ENCODE data around the gene DVL2. TPM values are rescaled to one million over a fixed set of nuclear protein-coding genes. Genes with fewer than 3 reads are reported as not detected.

The DVL2 gene
- total and polyA plus RNA-seq, 7 donors, result 12.0 to 56.2 (median 36.4) TPM

DNA sequence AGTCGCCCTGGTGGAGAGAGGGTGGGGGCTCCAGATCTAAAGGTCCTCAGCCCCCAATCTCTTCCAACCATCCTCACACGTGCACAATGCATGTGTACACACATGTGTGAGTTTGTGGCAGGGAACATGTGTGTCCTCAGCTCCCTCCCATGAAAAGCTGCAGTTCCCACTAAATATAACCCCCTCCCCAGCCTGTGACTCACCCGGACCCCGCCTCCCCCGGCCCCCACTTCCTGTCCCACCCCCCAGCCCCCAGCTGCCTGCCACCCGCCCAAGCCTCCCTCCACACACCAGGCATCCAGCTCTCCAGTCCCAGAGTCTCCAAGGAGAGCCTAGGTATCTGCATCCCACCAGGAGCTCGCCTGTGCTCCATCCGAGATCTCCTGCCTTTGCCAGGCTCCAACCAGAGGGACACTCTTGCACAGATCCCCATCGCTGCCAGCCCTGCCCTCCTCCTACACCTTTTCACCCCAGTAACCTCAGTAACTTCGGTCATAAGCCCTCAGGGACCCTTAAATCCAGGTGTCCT, 18.6 kb downstream of the DVL2 start:
- Histone ChIP-seq H3K27ac (peak overlapping the region; percentile 90 to 99 (median 98)), H3K36me3 (no peaks in the 10 kb centered on the region), H3K4me3 (peak overlapping the region in 3 of 4 donors; percentile 60 to 67 (median 65)), H3K27me3 (no peaks in the 10 kb centered on the region), H3K4me1 (peaks cover 0 to 76% (median 68%) of the 10 kb centered on the region in 4 donors), H3K9me3 (no peaks in the 10 kb centered on the region)
- DNase-seq, result no peak
- intact Hi-C loops (cut with DNase I), result no loop called here
- no peak for TF ChIP-seq POLR2A (IDR thresholded peaks at IDR 0.05)
- no peak for TF ChIP-seq EP300 (IDR thresholded peaks at IDR 0.05)
- no peak for TF ChIP-seq POLR2AphosphoS5 (IDR thresholded peaks at IDR 0.05)
- WGBS, 2 donors, result 24 to 28% methylated on average over 10 of the region's 10 CpGs

DNA sequence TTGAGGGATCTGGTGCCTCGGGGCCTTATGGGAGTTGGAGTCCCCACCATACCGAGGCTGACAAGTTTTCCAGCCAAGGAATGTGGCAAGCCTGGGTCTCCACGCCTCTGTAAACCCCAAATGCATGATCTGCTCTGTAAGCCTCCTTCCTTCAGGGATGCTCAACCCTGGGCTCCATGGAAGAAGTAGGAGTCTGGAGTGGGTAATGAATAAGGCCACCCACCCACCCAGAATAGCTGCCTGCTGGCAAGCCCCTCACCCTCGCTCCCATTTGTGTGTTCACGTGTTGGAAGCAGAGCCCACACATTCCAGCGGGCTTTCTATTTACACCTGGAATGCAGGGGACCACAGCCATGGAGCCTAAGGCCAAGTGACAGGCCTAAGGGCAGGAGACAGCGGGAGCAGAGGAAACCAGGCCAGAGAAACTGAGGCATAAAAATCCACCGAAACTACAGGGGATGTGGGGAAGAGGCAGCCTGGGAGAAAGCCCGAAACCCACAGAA, 19.1 kb downstream of the DVL2 start:
- DNase-seq, result no peak
- intact Hi-C loops (cut with DNase I), result no loop called here
- Histone ChIP-seq H3K27me3 (no peaks in the 10 kb centered on the region), H3K27ac (peak overlapping the region; percentile 90 to 99 (median 98)), H3K4me3 (peak overlapping the region; percentile 38 to 67 (median 56)), H3K36me3 (no peaks in the 10 kb centered on the region), H3K4me1 (peaks cover 0 to 71% (median 64%) of the 10 kb centered on the region in 4 donors), H3K9me3 (no peaks in the 10 kb centered on the region)
- TF ChIP-seq EP300 (IDR thresholded peaks at IDR 0.05) (no peak), POLR2AphosphoS5 (IDR thresholded peaks at IDR 0.05) (peak in 1 of 4 donors; percentile 59)
- WGBS, 2 donors, result 30 to 31% methylated on average over 9 of the region's 9 CpGs

DNA sequence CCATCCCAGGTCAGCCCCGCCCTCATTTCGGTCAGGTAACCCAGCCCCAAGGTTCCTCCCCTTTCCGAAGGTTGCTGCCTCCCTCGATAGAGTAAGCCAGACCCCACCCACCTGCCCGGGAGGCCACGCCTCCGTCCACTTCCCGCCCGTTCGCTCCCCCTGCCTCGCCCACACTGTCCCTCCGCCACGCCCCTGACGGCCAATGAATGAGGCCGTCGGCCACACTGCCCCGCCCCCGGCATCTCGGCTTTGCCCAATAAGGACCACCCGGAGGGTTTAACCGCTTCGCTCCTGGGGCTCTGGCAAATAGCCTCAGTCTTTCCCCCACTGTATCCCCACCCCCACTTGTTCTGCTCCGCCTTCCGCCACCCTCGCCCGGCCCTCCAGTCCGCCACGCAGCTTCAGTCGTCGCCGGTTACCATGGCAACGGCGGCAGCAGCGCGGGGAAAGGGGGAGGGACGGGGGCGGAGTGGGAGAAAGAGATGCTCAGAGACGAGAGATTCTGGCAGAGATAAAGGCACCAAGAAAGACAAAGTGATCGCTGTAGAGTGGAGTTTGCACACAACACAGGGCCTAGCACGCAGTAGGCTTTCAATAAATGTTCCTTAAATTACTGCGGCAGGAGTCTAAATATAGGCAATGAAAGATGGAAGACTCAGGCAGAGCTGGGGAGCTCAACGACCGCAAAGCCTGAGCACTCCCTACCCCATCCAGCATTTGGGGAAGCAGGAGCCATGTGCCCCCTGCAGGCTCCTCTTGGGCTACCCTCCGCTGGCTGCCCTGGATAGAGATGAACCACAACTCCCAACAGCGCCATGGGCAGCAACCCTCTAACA, 19.8 kb downstream of the DVL2 start:
- TF ChIP-seq POLR2AphosphoS5 (IDR thresholded peaks at IDR 0.05), result peak in 2 of 4 donors; percentile 26 to 31
- no peak for TF ChIP-seq EP300 (IDR thresholded peaks at IDR 0.05)
- TF ChIP-seq POLR2A (IDR thresholded peaks at IDR 0.05), result no peak
- TF ChIP-seq, protein P1, sequence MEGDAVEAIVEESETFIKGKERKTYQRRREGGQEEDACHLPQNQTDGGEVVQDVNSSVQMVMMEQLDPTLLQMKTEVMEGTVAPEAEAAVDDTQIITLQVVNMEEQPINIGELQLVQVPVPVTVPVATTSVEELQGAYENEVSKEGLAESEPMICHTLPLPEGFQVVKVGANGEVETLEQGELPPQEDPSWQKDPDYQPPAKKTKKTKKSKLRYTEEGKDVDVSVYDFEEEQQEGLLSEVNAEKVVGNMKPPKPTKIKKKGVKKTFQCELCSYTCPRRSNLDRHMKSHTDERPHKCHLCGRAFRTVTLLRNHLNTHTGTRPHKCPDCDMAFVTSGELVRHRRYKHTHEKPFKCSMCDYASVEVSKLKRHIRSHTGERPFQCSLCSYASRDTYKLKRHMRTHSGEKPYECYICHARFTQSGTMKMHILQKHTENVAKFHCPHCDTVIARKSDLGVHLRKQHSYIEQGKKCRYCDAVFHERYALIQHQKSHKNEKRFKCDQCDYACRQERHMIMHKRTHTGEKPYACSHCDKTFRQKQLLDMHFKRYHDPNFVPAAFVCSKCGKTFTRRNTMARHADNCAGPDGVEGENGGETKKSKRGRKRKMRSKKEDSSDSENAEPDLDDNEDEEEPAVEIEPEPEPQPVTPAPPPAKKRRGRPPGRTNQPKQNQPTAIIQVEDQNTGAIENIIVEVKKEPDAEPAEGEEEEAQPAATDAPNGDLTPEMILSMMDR (IDR thresholded peaks at IDR 0.05), result peak in 3 of 4 experiments; percentile 27 to 43 (median 31)

DNA sequence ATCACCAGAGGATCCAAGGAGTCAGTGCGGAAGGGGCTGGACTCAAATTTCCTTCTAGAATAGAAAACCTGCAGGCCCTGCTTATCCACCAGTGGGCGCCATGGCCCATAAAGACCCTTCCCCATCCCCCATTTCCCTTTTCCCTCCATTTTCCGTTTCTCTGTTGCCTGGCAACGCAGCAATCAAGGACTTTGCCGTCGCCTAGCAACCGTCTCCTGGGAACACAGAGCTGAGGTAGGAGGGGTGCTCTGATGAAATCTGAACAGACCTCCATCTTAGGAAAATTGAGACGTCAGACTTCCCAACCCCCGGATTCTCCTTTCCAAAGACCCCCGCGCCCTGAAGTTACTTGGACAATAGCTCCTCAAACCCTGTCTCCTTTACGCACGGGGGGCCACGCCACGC, 20.4 kb downstream of the DVL2 start:
- no peaks in the 10 kb centered on the region for H3K27me3 ChIP-seq
- H3K4me1 ChIP-seq, result peaks cover 0 to 62% (median 57%) of the 10 kb centered on the region in 4 donors
- peak overlapping the region; percentile 90 to 99 (median 98) for H3K27ac ChIP-seq
- 3% methylated on average over 15 of the region's 15 CpGs for WGBS, 2 donors
- peak; percentile 92 for DNase-seq
- H3K4me3 ChIP-seq, result peak overlapping the region; percentile 38 to 67 (median 56)
- H3K9me3 ChIP-seq, result no peaks in the 10 kb centered on the region
- no peaks in the 10 kb centered on the region for H3K36me3 ChIP-seq
- no peak for TF ChIP-seq EP300 (IDR thresholded peaks at IDR 0.05)
- TF ChIP-seq POLR2AphosphoS5 (IDR thresholded peaks at IDR 0.05), result no peak
- no peak for TF ChIP-seq POLR2A (IDR thresholded peaks at IDR 0.05)
- TF ChIP-seq, protein P1 (IDR thresholded peaks at IDR 0.05), result no peak
- intact Hi-C loops (cut with DNase I), result no loop called here

More for the DNA sequence above, 19.8 kb downstream of the DVL2 start:
- intact Hi-C loops (cut with DNase I), result no loop called here
- 0 to 1% methylated on average over 45 of the region's 45 CpGs for WGBS, 2 donors
- no peaks in the 10 kb centered on the region for H3K9me3 ChIP-seq
- peak overlapping the region; percentile 38 to 67 (median 56) for H3K4me3 ChIP-seq
- peak; percentile 99 for DNase-seq
- H3K4me1 ChIP-seq, result peaks cover 0 to 68% (median 63%) of the 10 kb centered on the region in 4 donors
- no peaks in the 10 kb centered on the region for H3K36me3 ChIP-seq
- no peaks in the 10 kb centered on the region for H3K27me3 ChIP-seq
- H3K27ac ChIP-seq, result peak overlapping the region; percentile 90 to 99 (median 98)

DNA sequence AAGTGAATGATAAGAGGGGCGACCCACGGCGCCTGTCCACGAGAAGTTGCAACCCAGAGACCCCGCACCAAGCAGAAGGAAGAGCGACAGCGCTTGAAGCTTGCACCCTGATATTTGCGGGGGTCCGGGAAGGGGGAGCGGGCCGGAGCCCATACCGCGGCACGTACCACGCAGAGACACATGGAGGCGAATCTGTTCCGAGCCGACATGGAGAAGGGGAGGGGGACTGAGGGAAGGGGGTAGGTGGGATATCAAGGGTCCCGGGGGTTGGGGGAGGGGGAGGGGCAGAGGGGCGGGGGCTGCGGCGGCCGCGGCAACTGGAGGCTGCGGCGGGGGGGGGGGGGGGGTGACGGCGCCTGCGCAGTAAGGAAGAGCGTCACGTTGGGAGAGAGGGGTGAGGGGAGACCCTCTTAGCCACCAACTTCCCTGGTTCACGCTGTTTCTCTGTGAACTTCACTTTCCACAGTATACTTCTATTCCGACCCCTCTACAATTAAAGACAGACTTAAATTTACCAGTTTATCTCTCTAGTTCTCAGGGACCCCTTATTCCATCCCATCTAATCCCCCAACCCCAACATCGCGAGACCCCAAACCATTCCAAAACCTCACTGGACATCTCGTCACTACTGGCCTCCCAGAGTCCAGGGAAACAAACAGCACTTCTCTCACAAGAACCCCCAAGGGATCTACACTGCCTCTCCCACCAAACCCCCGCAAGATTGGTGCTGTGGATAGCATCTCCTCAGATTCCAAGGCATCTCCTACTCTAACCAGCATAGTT, 22.6 kb downstream of the DVL2 start:
- WGBS, 2 donors, result 24 to 45% methylated on average over 36 to 37 of the region's 37 CpGs
- Histone ChIP-seq H3K27ac (no peak overlapping the region), H3K4me3 (peak overlapping the region in 2 of 4 donors; percentile 7 to 34), H3K36me3 (no peaks in the 10 kb centered on the region), H3K9me3 (no peaks in the 10 kb centered on the region), H3K4me1 (peaks cover 0 to 56% (median 43%) of the 10 kb centered on the region in 4 donors), H3K27me3 (no peaks in the 10 kb centered on the region)
- TF ChIP-seq EP300 (IDR thresholded peaks at IDR 0.05) (no peak), POLR2A (IDR thresholded peaks at IDR 0.05) (no peak), POLR2AphosphoS5 (IDR thresholded peaks at IDR 0.05) (no peak)
- TF ChIP-seq, protein P1 (IDR thresholded peaks at IDR 0.05), result no peak
- DNase-seq, result no peak
- intact Hi-C loops (cut with DNase I), result no loop called here

Data from sigmoid colon (tissue), 7 donors.